Mesodermal cell (in vitro differentiated cells): ENCODE measurements around the gene NARF.

ENCODE experiments used
- H3K27ac ChIP-seq: 2 replicates; pipeline ENCODE4 v1.7.0; 2013; ENCODE audit warnings: mild to moderate bottlenecking, low read depth, low read length, moderate library complexity; ENCODE audit not compliant: severe bottlenecking
- H3K36me3 ChIP-seq: 2 replicates; pipeline ENCODE4 v1.7.1; 2013; ENCODE audit warnings: mild to moderate bottlenecking, low read length, moderate library complexity; ENCODE audit not compliant: control insufficient read depth, insufficient read depth
- H3K4me1 ChIP-seq: one replicate; pipeline ENCODE4 v1.7.1; 2013; ENCODE audit warnings: mild to moderate bottlenecking, low read length; ENCODE audit not compliant: insufficient read depth, control insufficient read depth, poor library complexity, severe bottlenecking
- H3K4me3 ChIP-seq: 2 replicates; pipeline ENCODE4 v1.7.0; 2013; ENCODE audit warnings: low read length, control low read depth, mild to moderate bottlenecking; ENCODE audit not compliant: insufficient read depth, poor library complexity, severe bottlenecking; ENCODE audit errors: extremely low read depth
- H3K9me3 ChIP-seq: 2 replicates; pipeline ENCODE4 v1.7.1; 2013; ENCODE audit warnings: mild to moderate bottlenecking, low read length, moderate library complexity; ENCODE audit not compliant: control insufficient read depth
- WGBS, 2 experiments: methylation state at CpG; one replicate each; pipeline ENCODE4 v1.1.5; 2013; ENCODE audit warnings: missing lambda C conversion rate in 2 of 2; ENCODE audit not compliant: insufficient coverage in 2 of 2; 5-methylcytosine and 5-hydroxymethylcytosine counted together

The NARF gene

DNA sequence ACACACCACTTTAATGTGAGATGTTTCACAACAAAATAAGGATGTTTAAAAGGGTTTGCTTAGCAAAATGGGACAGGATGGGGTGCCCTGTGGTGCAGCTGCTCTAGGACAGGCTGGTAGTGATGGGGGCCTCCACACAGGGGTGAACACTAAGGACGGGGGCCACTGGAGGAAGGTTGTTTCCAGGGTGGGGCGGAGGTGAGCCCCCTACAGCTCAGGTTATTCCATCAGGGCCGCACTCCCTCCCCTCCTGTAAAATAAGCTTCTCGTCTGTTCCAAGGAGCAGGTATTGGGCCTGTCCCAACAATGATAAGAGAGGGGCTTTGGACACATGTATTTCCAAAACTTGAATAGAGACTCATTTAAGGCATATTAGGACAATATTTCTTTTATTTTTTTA is 42.3 kb upstream of the NARF start:
- Histone ChIP-seq H3K4me1 (no peaks in the 10 kb centered on the region), H3K9me3 (no peaks in the 10 kb centered on the region), H3K27ac (no peak overlapping the region), H3K36me3 (peaks cover 15% of the 10 kb centered on the region), H3K4me3 (no peak overlapping the region)
- WGBS, 2 experiments = 100% methylated on average over 1 of the region's 4 CpGs; no CpG with 5 or more reads in 1 of the 2 experiments

DNA sequence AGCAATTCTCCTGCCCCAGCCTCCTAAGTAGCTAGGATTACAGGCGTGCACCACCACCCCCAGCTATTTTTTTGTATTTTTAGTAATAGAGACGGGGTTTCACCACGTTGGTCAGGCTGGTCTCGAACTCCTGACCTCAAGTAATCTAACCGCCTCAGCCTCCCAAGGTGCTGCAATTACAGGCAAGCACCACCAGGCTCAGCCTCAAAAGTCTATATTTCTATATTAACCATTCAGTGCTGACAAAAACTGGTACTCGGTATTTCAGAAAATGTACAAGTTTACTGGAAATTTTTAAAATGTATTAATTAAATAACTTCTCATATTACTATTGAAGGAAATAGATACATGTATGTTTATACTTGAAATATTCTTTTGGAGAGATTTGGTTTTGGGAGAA is 41.8 kb upstream of the NARF start:
- Histone ChIP-seq H3K27ac (no peak overlapping the region), H3K4me1 (no peaks in the 10 kb centered on the region), H3K4me3 (no peak overlapping the region), H3K9me3 (no peaks in the 10 kb centered on the region), H3K36me3 (peaks cover 15% of the 10 kb centered on the region)
- 80% methylated on average over 1 of the region's 6 CpGs; no CpG with 5 or more reads in 1 of the 2 experiments for WGBS, 2 experiments

DNA sequence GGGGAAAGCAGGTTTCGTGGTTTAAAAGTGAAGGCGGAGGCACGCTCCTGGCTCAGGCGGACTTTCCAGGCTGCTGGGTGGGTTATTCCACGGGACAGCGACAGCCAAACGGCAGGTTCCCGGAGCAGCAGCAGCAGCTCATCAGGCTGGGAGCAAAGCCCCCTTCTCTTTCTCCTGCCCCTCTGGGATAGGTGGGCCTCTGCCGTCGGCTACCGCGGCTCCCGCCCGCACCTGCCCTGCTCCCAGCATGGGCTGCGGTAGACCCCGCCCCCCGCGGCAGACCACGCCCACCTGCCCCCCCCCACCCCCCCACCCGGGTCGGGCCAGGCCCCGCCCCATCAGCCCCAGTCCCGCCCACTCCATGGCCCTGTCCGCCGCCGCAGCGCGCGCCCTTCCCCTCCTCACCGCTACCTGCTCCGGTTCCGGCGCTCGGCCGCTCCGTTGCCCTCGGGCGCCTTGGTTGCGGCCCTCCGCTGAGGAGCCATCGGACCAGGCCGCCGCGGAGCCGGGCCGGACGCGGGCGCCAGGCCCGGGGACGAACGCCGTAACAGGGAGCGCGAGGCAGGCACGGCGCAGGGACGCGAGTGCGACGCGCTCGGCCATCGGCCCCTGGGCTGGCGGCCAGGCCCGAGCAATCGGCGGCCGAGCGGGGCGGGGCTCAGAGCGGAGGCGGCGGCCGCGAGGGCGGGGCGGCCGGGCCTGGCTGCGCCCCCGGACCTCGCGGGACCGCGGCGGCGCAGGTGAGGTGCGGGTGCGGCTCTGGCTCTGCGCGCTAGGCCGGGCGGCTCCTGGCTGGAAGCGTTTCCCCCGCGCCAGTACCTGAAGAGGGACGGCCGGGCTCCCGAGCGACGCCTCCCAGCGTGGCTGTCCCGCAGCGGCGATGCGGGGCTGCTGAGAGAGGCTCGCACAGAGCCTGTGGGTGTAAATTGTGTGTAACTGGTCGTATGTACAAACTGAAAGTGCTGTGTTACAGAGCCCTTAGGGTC is 40.2 kb upstream of the NARF start, which contains the start of the genes HEXD and OGFOD3:
Gene HEXD, plus strand, starts transcription at position 347 of the 986 bp plus-strand sequence. CDS start 1,453 bp downstream, outside the sequence.
Gene OGFOD3, minus strand, starts transcription at position 586 of the 986 bp plus-strand sequence. Its CDS starts 101 bp downstream, at position 485.
- H3K27ac ChIP-seq = no peak within 1 kb of the TSS
- H3K4me3 ChIP-seq = peak within 1 kb of the TSS; percentile 69
- 1 to 2% methylated on average over 68 to 93 of the region's 108 CpGs for WGBS, 2 experiments
- H3K4me1 ChIP-seq = no peaks in the 10 kb centered on the region
- peaks cover 17% of the 10 kb centered on the region for H3K36me3 ChIP-seq
- peaks cover 3% of the 10 kb centered on the region for H3K9me3 ChIP-seq

DNA sequence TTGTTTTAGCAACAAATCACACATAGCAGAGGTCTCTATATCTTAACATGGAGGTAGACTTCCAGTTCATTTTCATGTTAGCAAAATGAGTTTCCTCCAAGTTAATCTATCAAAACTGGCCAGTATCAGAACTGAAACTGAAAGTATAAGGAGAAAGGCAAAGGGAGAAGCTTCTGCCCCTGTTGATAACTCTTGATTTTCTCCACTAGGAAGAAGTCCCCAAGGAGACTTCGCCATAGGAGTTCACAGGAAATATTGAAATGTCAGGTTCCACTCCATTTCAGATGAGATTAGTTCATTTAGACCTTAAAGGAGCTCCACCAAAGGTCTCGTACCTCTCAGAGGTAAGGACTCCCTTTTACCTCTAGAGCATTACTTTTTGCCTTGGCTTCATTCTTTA is 39.0 kb upstream of the NARF start:
- Histone ChIP-seq H3K27ac (no peak overlapping the region), H3K4me3 (no peak overlapping the region), H3K4me1 (no peaks in the 10 kb centered on the region), H3K9me3 (peaks cover 3% of the 10 kb centered on the region), H3K36me3 (peaks cover 12% of the 10 kb centered on the region)
- 83 to 94% methylated on average over 1 to 2 of the region's 2 CpGs for WGBS, 2 experiments

DNA sequence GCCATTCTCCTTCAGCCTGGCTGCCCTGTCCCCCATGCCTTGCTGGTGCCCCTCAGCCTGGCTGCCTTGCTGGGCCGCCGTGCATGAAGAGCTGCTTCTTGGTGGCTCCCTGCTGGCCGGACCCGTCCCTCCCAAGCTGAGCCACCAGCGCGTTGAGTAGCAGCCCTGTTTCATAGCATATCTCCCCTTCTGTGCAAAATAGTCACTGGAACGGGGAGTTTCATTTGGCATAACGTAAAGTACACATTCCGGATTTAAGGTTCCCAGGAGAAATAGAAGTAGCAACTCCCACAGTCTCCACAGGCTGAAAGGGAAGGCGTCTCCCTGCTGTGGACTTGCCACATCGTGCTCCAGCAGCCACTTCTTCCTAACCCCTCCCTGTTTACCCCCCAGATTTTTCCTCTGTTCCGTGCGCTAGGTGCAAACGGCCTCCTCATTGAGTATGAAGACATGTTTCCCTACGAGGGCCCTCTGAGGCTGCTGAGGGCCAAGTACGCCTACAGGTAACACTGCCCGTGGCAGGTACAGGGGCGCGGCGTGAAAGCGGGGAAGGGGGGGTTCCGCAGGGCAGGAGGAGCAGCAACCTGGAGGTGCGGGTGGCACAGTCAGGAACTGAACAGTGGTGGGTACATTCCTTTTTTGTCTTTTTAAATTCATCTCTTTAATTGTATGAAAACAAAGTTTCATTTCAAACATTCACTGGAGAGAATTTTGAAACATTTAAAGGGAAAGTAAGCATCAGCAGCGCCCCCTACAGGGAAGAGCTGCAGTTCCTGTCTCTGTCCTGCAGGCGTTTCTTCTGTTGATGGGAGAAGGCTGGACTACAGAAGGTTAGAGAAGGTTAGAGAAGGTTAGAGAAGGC is 34.3 kb upstream of the NARF start:
- WGBS, 2 experiments = 80 to 85% methylated on average over 19 to 23 of the region's 25 CpGs
- Histone ChIP-seq H3K27ac (no peak overlapping the region), H3K9me3 (peaks cover 3% of the 10 kb centered on the region), H3K4me3 (no peak overlapping the region), H3K36me3 (peaks cover 12% of the 10 kb centered on the region), H3K4me1 (no peaks in the 10 kb centered on the region)

DNA sequence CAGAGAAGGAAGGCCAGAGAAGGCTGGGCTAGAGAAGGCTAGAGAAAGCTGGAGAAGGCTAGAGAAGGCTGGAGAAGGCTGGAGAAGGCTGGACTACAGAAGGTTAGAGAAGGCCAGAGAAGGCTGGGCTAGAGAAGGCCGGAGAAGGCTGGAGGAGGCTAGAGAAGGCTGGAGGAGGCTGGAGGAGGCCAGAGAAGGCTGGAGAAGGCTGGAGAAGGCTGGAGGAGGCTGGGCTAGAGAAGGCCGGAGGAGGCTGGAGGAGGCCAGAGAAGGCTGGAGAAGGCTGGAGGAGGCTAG is 33.7 kb upstream of the NARF start:
- peaks cover 3% of the 10 kb centered on the region for H3K9me3 ChIP-seq
- peaks cover 12% of the 10 kb centered on the region for H3K36me3 ChIP-seq
- H3K4me3 ChIP-seq = no peak overlapping the region
- H3K4me1 ChIP-seq = no peaks in the 10 kb centered on the region
- H3K27ac ChIP-seq = no peak overlapping the region
- WGBS, 2 experiments = 86 to 95% methylated on average over 2 of the region's 2 CpGs

DNA sequence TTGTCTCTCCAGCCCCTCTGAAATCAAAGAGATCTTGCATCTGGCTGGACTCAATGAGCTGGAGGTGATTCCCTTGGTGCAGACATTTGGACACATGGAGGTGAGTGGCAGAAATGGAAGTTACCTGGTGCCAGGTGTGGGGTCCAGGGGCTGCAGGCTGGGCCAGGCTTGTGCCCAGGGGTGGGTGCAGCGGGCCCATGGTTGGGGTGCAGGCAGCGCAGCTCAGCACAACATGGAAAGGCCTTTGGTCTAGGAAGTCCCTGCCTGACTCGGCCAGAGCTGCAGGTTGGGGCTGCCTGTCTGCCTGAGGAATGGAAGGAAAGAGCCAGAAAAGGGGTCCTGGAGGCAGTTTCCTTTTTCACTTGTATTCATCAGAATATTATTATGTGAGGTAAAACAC is 30.0 kb upstream of the NARF start:
- Histone ChIP-seq H3K9me3 (no peaks in the 10 kb centered on the region), H3K4me1 (no peaks in the 10 kb centered on the region), H3K27ac (no peak overlapping the region), H3K4me3 (no peak overlapping the region), H3K36me3 (no peaks in the 10 kb centered on the region)
- WGBS, 2 experiments = 97% methylated on average over 3 of the region's 3 CpGs; no CpG with 5 or more reads in 1 of the 2 experiments

DNA sequence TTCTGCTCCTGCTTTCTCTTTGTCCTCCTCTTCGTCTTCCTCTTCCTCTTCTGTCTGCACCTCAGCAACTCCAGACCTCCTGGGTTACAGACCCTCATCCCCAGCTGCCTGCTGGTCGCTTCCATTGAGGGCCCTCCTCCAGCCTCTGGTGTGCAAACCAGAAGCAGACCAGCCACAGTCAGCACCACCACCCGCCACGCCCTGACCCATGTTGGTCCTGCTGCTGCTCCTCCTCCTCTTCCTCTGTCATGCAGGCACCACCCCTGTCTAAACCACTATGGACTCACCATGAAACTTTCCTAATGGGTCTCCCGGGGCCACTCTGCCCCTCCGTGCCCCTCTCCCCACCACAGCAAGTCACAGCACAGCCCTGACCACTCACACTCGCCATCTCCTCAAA is 28.7 kb upstream of the NARF start:
- no peak overlapping the region for H3K4me3 ChIP-seq
- WGBS, 2 experiments = 85 to 87% methylated on average over 3 to 7 of the region's 7 CpGs
- H3K4me1 ChIP-seq = no peaks in the 10 kb centered on the region

DNA sequence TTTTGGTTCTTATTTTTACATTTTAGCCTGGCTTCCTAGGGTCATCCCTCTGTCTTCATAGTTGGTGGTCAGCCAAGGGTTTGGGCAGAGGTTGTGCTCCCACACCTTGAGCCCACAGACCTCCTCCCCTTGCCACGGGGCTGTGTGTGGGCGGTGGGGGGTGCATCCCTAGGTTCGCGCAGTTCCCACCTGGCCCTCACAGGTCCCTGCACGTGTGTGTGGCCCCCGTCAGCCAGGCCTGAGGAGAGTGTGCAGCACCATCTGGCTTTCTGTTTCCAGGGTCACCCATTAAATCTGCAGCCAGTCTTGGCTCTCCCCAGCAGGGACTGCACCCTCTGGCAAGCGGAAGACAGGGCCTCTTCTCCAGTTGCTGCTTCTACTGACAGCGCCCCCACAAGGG is 26.5 kb upstream of the NARF start:
- H3K27ac ChIP-seq = no peak overlapping the region
- H3K9me3 ChIP-seq = no peaks in the 10 kb centered on the region
- 81 to 91% methylated on average over 5 to 7 of the region's 8 CpGs for WGBS, 2 experiments
- H3K4me3 ChIP-seq = no peak overlapping the region
- peaks cover under 1% of the 10 kb centered on the region for H3K36me3 ChIP-seq
- no peaks in the 10 kb centered on the region for H3K4me1 ChIP-seq

More for the DNA sequence above, 28.7 kb upstream of the NARF start:
- no peak overlapping the region for H3K27ac ChIP-seq
- H3K36me3 ChIP-seq = no peaks in the 10 kb centered on the region
- H3K9me3 ChIP-seq = no peaks in the 10 kb centered on the region

DNA sequence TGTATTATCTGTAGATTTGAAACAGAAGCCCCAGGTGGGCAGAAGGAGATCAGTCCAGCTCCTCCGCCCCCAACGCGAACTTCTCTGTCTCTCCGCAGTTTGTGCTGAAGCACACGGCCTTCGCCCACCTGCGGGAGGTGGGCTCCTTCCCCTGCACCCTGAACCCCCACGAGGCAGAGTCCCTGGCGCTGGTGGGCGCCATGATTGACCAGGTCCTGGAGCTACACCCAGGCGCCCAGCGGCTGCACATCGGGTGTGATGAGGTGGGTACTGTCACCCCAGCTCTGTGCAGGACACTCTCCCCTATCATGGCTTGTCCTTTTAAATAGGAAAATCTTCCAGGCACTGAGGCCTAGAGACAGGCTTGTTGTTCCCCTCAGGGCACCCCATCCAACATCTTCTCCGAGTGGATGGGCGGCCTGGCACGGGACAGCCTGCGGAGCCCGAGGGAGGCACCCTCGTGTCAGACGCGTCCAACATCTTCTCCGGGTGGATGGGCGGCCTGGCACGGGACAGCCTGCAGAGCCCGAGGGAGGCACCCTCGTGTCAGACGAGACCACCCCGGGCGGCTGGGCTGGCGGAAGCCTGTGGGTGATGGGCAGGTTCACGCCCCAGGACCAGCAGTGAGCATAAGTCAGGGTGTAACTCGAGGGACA is 24.9 kb upstream of the NARF start:
- WGBS, 2 experiments = 89 to 93% methylated on average over 32 of the region's 32 CpGs
- no peaks in the 10 kb centered on the region for H3K9me3 ChIP-seq
- peaks cover 3% of the 10 kb centered on the region for H3K36me3 ChIP-seq
- H3K4me3 ChIP-seq = no peak overlapping the region
- no peaks in the 10 kb centered on the region for H3K4me1 ChIP-seq
- no peak overlapping the region for H3K27ac ChIP-seq
